Ectodermal cell (in vitro differentiated cells): ENCODE results near the gene PAPOLG.

Source experiments
- H3K27ac ChIP-seq: 2 replicates; pipeline ENCODE4 v1.7.0; 2013; ENCODE audit warnings: mild to moderate bottlenecking, low read depth, low read length; ENCODE audit not compliant: insufficient read depth, poor library complexity, severe bottlenecking
- H3K27me3 ChIP-seq: 2 replicates; pipeline ENCODE4 v1.7.0; 2013; ENCODE audit warnings: mild to moderate bottlenecking, low read length; ENCODE audit not compliant: insufficient read depth, control insufficient read depth, poor library complexity, severe bottlenecking
- H3K36me3 ChIP-seq: one replicate; pipeline ENCODE4 v1.7.0; 2013; ENCODE audit warnings: low read length; ENCODE audit not compliant: control insufficient read depth, insufficient read depth
- H3K4me1 ChIP-seq: one replicate; pipeline ENCODE4 v1.7.0; 2013; ENCODE audit warnings: low read length; ENCODE audit not compliant: control insufficient read depth, insufficient read depth
- H3K4me3 ChIP-seq: 2 replicates; pipeline ENCODE4 v1.7.0; 2013; ENCODE audit warnings: low read depth, low read length, control low read depth; ENCODE audit not compliant: insufficient read depth
- H3K9me3 ChIP-seq: 2 replicates; pipeline ENCODE4 v1.7.0; 2013; ENCODE audit warnings: mild to moderate bottlenecking, low read length, moderate library complexity; ENCODE audit not compliant: control insufficient read depth
- WGBS, 2 experiments: methylation state at CpG; one replicate each; pipeline ENCODE4 v1.1.7; 2013; ENCODE audit warnings: missing lambda C conversion rate in 2 of 2; 5-methylcytosine and 5-hydroxymethylcytosine counted together

PAPOLG gene

GRCh38 chr2:60832621-60833020, 76.6 kb downstream of the PAPOLG start:
- no peaks in the 10 kb centered on the region for H3K27me3 ChIP-seq

GRCh38 chr2:60834270-60834717, 78.2 kb downstream of the PAPOLG start:
- no peaks in the 10 kb centered on the region for H3K9me3 ChIP-seq
- H3K27ac ChIP-seq, result no peak overlapping the region
- H3K4me1 ChIP-seq, result peaks cover 8% of the 10 kb centered on the region
- 47 to 59% methylated on average over 2 of the region's 2 CpGs for WGBS, 2 experiments
- no peaks in the 10 kb centered on the region for H3K27me3 ChIP-seq
- no peaks in the 10 kb centered on the region for H3K36me3 ChIP-seq
- no peak overlapping the region for H3K4me3 ChIP-seq

More at GRCh38 chr2:60832621-60833020, 76.6 kb downstream of the PAPOLG start:
- Histone ChIP-seq H3K9me3 (no peaks in the 10 kb centered on the region), H3K36me3 (no peaks in the 10 kb centered on the region), H3K27ac (no peak overlapping the region), H3K4me3 (no peak overlapping the region), H3K4me1 (peaks cover 8% of the 10 kb centered on the region)
- 94 to 95% methylated on average over 2 of the region's 2 CpGs for WGBS, 2 experiments

- Histone ChIP-seq H3K9me3 (no peaks in the 10 kb centered on the region), H3K27ac (no peak overlapping the region), H3K36me3 (no peaks in the 10 kb centered on the region), H3K4me3 (no peak overlapping the region), H3K27me3 (no peaks in the 10 kb centered on the region), H3K4me1 (peaks cover 8% of the 10 kb centered on the region)
- 86 to 93% methylated on average over 3 of the region's 3 CpGs for WGBS, 2 experiments
Observed at GRCh38 chr2:60836491-60836890, 80.4 kb downstream of the PAPOLG start.

GRCh38 chr2:60837123-60837522, 81.1 kb downstream of the PAPOLG start:
- Histone ChIP-seq H3K4me3 (no peak overlapping the region), H3K27ac (no peak overlapping the region), H3K27me3 (no peaks in the 10 kb centered on the region), H3K4me1 (peaks cover 8% of the 10 kb centered on the region), H3K9me3 (no peaks in the 10 kb centered on the region), H3K36me3 (no peaks in the 10 kb centered on the region)
- whole genome bisulfite sequencing, 2 experiments, result 70 to 100% methylated on average over 1 of the region's 1 CpG

GRCh38 chr2:60838481-60838880, 82.4 kb downstream of the PAPOLG start:
- Histone ChIP-seq H3K36me3 (no peaks in the 10 kb centered on the region), H3K4me1 (peaks cover 8% of the 10 kb centered on the region), H3K4me3 (no peak overlapping the region), H3K9me3 (no peaks in the 10 kb centered on the region), H3K27ac (no peak overlapping the region), H3K27me3 (no peaks in the 10 kb centered on the region)
- WGBS, 2 experiments, result 81 to 84% methylated on average over 2 to 3 of the region's 3 CpGs

GRCh38 chr2:60839126-60839813, 83.2 kb downstream of the PAPOLG start:
- Histone ChIP-seq H3K36me3 (no peaks in the 10 kb centered on the region), H3K4me1 (peaks cover 5% of the 10 kb centered on the region), H3K4me3 (no peak overlapping the region), H3K27me3 (no peaks in the 10 kb centered on the region), H3K9me3 (no peaks in the 10 kb centered on the region), H3K27ac (no peak overlapping the region)
- 54 to 57% methylated on average over 8 to 9 of the region's 9 CpGs for WGBS, 2 experiments

- Histone ChIP-seq H3K27me3 (no peaks in the 10 kb centered on the region), H3K27ac (no peak overlapping the region), H3K9me3 (no peaks in the 10 kb centered on the region), H3K4me3 (no peak overlapping the region), H3K36me3 (no peaks in the 10 kb centered on the region), H3K4me1 (no peaks in the 10 kb centered on the region)
- WGBS, 2 experiments, result 93 to 95% methylated on average over 7 of the region's 7 CpGs
Observed at GRCh38 chr2:60840880-60841279, 84.8 kb downstream of the PAPOLG start.

GRCh38 chr2:60843006-60843405, 86.9 kb downstream of the PAPOLG start:
- no peak overlapping the region for H3K27ac ChIP-seq
- H3K27me3 ChIP-seq, result no peaks in the 10 kb centered on the region
- no peaks in the 10 kb centered on the region for H3K4me1 ChIP-seq
- H3K4me3 ChIP-seq, result no peak overlapping the region
- H3K9me3 ChIP-seq, result no peaks in the 10 kb centered on the region
- WGBS, 2 experiments, result 88 to 90% methylated on average over 6 of the region's 6 CpGs
- H3K36me3 ChIP-seq, result no peaks in the 10 kb centered on the region

- no peaks in the 10 kb centered on the region for H3K9me3 ChIP-seq
- no peaks in the 10 kb centered on the region for H3K4me1 ChIP-seq
- no peak overlapping the region for H3K4me3 ChIP-seq
- no peaks in the 10 kb centered on the region for H3K36me3 ChIP-seq
- no peak overlapping the region for H3K27ac ChIP-seq
- 92 to 100% methylated on average over 1 to 2 of the region's 2 CpGs for WGBS, 2 experiments
- H3K27me3 ChIP-seq, result no peaks in the 10 kb centered on the region
Observed at GRCh38 chr2:60844105-60844504, 88.0 kb downstream of the PAPOLG start.

- Histone ChIP-seq H3K27me3 (no peaks in the 10 kb centered on the region), H3K36me3 (no peaks in the 10 kb centered on the region), H3K9me3 (no peaks in the 10 kb centered on the region), H3K4me3 (no peak overlapping the region), H3K27ac (no peak overlapping the region), H3K4me1 (no peaks in the 10 kb centered on the region)
- 83 to 87% methylated on average over 6 of the region's 6 CpGs for WGBS, 2 experiments
Observed at GRCh38 chr2:60847854-60848253, 91.8 kb downstream of the PAPOLG start.
